Activated T-cell treated with anti-CD3 and anti-CD28 coated beads, Interleukin-2, amount 50 U/mL, for 1 hour (primary cell): ENCODE data around the gene CACNA1H.
A peak's percentile ranks its signal among the peaks of the same experiment; 100 is the strongest.

Experiments
- DNase-seq: peaks from one replicate; pipeline ENCODE4 v3.0.0-alpha.2; 2020

CACNA1H gene

DNA sequence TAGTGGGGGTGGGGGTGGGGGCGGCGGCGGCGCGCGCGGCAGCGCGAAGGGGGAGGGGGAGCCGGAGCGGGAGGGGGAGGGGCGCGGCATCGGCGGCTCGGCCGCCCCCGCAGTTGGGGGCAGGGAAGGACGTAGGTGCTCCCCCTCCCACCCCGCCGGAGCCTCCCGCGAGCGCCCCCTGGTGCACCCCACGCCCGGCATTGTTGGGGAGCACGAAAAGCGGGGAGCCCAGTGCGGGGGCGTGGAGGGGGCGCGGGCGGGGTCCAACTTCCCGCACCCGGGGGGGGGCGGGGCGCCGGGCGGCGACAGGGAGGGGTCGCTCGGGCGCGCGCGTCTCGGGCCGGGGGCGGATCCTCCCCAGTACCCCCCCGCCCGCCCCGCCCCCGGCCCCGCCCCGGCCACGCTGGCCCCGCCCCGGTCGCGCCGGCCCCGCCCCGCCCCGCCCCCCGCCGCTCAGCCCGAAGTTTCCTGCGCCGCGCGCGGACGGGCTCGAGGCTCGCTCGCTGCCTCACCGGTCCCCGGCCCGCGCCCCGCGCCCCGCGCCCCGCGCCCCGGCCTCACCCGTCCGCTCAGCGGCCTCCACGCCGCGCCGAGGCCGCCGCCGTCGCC lies at the start of gene CACNA1H:
TSS of gene CACNA1H (plus strand) at position 456 of the 609 bp plus-strand sequence. CDS start 632 bp downstream, outside the sequence.
- peak; percentile 77 for DNase-seq

DNA sequence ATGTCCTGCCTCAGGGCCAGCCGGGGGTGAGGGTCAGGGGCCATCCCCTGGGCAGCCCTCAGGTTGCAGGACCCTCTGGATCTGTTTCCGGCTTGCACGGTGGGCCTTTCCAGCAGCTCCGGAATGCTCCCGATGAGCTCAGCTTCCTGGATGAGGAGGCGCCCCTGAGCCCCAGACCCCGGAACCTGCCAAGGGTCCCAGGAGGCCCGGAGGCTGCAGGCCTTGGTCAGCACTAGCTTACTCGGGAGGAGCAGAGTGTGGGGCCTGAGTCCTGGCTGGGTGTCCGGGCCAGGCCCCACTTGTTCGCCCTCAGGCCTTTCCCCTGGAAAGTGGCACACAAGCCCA lies 49.3 kb upstream of the CACNA1H start:
- no peak for DNase-seq

DNA sequence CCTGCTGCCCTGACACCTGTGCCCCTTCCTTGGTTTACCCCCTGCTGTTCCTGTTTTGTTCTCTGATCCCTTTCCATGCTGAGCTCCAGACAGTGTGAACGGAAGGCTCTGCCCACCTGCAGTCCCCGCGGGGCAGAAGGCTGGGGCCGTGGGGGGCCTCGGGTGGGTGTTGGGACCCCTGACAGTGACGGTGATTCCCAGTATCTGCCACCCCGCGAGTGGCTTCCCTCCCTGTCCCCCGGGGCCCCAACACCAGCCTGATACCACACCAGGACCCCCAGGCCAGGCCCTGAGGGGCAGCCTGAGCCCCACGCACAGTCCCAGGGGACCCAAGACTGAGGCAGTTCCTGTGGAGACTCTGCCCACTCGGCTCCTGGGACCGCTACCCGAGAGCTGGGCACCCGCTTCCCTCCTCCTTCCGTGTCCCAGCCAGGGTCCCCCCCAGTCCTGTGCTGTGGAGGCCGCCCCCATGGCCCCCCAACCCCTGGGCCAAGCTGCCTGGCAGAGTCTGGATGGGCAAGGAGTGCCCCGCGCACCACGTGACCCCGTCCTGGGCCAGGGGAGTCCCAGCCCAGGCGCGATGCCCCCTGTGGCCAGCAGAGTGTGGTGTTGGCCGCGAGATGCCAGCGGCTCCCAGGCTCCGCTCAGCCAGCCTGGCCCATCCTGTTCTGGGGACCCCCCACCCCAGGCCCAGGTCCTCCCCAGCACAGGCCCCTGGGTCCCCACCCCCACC lies 46.9 kb upstream of the CACNA1H start:
- DNase-seq = peak; percentile 61

DNA sequence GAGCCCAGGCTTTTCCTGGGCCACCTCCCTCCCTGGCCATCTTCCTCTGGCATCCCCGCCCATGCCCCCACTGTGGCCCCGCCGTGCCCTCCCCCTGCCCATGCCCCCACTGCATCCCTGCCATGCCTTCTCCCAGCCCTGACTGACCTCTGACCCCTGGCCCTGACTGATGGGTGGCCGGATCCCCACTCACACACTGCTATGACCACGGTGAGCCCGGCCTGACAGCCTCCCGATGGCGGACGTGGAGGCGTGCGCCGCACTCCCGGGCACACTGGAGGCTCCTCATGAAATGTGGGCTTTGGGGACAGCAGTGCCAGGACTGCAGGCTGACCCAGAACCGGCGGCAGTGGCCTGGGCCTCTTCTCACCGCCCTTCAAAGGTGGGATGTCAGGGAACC lies 46.2 kb upstream of the CACNA1H start:
- no peak for DNase-seq

DNA sequence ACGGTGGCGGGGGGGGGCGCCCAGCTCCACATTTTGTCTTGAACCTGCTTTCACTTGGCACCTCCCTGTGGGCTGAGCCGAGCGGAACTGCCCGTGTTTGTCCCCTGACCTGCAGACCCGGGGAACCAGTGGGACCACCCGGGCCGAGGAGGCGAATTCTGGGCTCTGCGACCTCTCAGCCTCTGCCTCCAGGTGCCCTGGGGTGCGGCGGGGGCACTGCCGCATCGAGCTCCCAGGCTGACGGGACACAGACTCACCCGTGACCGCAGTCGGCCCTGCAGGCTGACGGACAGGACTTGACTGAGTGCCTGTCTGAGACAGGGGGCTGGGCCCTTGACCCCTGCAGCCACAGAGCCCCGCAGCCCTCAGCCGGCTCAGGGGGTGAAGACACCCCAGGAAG lies 45.8 kb upstream of the CACNA1H start:
- no peak for DNase-seq

DNA sequence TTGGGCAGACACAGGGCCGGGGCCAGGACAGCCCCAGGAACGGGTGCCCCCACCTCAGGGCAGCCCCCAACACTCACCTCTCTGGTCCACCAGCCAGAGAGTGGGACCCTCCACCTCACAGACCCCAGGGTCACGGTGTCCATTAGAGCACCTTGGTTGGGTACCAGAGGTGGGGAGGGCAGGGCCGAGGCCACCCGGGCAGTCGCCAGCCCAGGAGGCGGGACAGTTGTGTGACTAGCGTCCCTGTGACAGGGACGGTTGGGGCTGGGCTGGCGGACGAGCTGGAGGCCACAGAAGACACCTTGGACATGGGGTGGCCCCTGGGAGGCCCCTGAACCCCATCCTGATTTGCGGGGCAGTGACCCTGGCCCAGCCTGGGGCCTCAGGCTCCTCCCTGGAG lies 45.2 kb upstream of the CACNA1H start:
- no peak for DNase-seq

DNA sequence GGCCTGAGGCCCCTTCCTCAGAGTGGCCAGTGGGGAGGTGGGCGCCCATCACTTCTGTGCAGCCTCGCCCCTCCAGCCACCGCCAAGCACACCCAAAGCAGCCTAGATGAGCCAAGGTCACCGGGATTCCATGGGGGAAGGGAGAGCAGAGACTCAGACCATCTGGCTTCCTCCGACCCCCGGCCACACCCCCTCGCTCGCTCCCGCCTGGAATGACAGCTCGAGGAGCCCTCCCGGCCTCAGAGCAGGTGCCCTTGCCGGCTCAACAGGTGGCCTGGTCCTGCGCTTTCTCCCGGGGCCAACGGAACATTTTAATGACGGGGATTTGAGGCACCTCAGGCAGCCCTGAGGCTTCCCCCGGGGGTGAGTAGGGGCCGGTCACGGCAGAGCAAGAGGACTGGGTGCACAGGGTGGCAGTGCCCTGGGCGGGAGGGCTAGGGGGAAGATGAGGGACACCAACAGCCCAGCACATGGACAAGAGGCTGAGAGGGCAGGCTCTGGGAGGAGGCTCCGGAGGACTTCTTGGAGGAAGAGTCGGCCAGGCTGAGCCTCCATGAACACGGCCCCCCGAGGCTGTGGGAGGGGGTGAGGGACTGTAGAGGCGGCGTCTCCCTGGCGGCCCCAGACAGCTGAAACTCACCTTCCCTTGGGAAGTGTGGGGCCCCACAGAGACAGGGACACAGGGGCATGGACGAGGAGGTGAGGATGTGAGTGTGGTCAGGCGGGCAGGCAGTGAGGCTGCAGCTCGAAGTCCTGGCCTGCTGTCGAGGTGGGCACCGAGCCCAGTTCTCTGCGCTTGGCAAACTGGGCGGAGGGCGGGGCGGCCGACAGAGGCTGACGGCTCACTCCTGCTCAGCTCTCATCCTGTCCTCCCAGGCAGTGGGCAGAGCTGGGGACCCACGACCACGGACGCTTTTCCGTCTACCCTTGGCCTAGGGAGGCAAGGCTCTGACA lies 44.3 kb upstream of the CACNA1H start:
- no peak for DNase-seq

DNA sequence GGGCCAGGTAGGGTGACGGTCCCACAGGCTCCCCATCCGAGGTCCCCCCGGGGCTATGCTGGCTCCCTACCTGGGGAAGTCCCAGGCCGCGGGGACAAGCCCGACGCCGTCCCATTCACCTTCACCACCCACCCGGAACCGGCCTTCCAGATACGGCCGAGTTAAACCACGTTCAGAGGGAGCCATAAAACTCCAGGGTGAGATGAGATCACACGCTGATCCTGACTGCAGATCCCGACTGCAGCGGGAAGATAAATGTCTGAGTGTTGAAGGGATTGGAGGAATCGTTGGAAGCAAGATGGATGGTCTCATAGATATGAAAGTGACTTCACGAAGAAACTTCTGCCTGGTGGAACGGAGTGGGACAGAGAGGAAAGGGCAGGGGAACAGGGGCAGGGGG lies 43.3 kb upstream of the CACNA1H start:
- no peak for DNase-seq

DNA sequence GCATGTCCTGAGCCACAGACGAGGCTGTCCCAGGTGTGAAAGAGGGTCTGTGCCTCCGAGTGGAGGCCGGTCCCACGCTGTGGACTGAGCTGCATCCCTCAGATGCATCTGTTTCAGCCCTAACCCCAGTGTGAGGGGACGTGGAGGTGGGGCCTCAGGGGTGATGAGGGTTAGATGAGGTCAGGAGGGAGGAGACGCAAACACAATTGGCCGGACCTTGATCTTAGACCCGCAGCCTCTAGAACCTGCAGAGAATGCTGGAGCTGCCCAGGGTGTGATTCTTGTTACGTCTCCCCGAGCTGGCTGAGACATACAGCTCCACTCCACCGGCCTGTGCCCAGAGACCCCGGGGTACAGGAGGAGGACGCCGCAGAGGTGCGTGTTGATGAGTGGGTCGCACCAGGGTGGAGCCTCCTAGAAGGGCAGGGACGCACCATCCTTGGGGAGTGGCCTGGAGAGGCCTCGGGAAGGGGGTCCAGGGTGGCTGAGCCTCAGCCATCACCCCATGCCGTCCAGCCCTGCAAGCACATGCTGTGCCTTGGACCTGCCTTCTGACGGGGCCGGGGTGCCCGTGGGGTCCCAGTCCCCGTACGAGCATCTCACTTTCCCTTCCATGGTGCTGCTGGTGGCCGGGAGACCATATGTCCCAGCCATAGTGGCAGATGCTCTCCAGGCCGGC lies 40.3 kb upstream of the CACNA1H start:
- no peak for DNase-seq

DNA sequence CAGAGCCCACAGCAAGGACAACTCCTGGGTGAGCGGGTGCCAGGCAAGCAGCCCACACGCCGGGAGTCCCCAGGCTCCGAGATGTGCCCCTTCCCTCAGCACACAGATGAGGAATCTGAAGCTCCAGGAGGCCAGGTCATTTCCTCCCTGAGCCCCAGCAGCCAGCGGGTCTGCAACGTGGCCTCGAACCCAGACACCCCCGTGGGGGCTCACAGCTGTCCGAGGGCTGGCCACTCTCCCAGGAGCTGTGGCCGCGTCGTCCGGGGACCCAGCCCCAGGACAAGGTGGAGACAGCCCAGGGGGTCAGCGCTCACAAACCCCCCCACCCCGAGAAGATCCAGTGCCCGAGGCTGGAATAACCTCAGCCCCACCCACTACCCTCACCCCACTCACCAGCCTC lies 39.4 kb upstream of the CACNA1H start:
- no peak for DNase-seq

DNA sequence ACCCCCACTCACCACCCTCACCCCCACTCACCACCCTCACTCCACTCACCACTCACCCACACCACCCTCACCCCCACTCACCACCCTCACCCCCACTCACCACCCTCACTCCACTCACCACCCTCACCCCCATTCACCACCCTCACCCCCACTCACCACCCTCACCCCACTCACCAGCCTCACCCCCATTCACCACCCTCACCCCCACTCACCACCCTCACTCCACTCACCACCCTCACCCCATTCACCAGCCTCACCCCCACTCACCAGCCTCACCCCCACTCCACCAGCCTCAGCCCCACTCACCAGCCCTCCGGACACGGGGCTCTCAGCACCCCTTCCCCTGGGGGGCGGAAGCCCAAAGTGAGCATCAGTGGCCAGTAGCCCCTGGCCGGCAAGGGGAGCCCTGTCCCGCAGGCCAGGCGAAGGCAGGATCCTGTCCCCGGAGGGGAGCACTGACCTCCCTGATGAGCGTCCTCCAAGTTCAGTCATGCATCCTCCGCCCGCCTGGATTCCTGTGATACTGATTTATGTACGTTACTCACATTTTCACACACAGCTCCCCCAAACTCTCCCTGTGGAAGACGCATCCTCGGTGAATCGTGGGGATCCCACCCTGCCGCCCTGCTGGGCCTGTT lies 38.9 kb upstream of the CACNA1H start:
- DNase-seq = no peak

DNA sequence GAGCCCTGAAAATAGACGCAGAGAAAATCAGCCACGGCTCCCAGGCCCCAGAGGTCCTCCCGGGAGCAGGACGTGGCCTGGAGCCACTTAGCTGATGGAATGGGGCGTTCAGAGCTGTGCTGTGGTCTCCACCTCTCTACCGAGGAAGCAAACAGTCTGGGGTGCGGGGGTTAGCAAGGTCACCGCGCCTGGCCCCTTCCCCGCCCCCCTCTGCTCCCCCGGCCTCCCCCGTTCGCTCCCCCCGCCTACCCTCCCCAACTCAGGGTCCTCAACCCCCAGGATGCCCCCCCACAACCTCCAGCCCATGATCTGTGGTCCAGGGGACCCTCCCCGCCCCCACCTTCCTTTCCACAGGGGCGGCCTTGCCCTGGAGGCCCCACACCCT lies 36.2 kb upstream of the CACNA1H start:
- no peak for DNase-seq

DNA sequence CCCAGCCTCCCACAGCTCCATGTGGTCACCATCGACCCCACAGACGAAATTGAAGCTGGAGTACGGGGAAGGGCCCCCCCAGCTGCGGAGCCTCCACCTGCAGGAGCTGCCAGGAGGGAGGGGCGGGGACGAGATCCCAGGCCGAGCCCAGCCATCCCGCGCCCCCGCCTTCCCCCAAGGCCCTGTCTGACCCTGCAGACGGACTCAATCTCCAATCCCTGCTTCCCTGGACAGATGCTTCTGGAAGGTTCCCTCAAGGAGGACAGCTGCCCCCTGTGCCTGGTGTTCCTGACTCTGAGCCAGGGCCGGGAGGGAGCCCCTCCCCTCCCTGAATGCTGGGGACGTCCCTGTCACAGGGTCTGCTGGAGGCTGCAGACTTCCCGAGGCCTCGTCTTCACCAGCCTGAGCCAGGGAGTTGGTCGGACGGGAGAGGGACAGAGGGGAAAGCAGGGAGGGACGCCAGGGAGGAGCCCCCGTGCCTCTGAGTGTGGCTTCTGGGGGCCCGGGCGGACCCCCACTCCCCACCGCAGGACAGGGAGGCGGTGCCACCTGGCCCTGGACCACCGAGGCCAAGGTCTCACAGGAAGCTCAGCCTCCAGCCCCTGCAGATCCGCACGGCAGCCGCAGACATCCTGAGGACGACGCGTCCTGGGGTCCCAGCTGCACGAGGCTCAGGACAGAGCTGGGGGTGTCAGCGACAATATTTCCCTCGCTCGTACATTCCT lies 35.6 kb upstream of the CACNA1H start:
- DNase-seq = no peak

DNA sequence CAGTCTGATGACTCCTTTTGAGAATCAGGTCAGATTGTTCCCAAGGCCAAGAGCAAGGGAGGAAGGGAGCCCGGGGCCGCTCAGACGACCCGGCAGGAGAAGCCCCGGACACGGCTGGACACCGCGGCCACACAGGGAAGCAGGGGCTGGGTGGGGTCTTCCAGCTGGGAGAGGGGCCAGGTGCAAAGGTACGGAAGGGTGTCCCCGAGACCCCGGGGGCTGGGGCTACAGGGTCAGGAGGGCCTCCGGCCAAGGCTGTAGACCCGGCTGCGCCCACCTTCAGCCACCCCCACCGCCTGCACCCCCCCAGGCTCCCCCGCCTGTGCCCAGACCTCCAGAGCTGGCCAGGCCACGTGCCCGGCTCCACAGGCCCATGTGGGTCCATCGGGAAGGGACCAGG lies 35.0 kb upstream of the CACNA1H start:
- DNase-seq = no peak

DNA sequence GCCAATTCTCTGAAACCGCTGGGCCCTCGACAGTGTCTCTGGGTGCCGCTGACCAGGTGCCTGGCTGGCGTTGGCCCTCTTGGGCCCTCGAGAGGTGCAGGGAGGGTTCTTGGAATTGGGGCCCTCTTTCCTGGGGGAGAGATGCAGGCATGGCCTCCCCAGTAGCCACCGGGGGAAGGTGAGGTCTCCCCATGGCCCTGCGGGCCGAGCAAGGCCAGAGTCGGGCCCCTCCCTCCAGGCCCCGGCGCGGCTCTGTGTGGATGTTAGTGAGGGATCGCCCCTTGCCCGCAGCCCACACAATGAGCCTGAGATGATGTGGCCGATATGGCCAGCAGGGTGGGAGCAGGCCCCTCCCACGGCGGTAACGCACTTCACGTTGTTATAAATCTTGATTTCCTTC lies 33.8 kb upstream of the CACNA1H start:
- no peak for DNase-seq

DNA sequence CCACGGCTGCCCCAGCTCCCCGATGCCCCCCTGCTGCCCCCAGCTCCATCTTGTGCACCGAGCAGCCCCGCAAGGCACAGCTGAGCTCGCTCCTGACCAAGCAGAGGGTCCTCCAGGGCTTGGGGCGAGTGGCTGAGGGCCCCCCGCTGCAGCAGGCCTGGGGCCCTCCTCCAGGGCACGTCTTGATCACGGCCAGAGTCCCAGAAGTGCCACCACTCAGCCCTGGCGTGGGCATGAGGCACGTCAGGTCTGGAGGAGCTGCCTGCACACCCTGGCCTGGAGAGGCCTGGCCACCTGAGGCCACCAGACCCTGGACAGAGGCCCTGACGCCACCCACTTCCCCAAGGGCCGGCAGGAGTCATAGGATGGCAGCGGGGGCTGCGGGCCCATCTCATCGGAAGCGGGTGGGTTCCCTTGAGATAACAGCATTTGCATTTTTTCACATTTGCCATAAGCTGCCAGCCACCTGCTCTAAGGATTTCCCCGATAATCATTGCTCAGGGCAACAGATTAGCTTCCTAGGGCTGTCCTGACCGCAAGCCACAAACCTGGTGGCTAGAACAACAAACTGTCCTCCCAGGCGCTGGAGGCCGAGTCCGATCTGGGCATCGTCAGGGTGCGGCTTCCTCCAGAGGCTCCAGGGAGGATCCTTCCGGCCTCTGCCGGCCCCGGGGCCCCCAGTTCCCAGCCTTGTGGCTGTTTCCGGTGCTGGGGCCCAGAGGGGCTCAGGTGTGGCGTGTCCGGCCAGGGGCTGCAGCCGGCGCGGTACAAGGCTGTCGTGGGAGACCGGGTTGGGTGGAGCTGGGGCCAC lies 32.9 kb upstream of the CACNA1H start:
- DNase-seq = no peak

DNA sequence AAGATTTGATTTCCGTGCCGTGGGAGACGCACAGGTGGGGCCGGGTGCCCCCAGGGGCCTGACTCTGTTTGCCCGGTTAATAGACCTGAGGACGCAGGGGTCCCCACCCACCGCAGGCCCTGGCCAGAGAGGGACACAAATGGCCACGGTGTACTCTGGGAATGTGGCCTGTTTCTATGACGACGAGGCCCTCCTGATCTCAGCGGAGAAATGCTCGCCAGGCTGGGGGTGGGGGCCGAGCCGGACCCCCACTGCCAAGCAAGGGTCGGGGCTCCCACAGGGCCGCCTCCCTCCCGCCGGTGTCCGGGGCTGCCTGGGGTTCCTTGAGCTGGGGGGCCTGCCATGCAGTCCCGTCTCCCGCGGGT lies 32.3 kb upstream of the CACNA1H start:
- DNase-seq = no peak

DNA sequence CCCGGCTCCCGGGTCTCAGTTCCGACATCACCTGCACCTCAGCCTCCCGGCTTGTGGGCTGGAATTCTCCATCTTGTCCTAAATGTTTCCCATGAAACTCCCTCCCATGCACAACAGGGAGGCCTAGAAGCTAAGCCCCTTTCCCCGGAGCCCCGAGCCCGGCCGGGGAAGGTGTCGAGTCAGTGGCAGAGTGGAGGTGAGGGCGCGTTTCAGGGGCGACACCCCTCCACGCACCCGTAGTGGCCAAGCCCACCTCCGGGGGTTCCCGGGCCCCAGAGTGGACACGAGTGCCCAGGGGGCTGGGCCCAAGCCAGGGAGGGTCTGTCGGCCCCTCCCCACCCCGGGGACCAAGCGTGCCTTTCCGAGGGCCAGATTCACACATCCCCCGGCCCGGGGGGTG lies 31.9 kb upstream of the CACNA1H start:
- no peak for DNase-seq

DNA sequence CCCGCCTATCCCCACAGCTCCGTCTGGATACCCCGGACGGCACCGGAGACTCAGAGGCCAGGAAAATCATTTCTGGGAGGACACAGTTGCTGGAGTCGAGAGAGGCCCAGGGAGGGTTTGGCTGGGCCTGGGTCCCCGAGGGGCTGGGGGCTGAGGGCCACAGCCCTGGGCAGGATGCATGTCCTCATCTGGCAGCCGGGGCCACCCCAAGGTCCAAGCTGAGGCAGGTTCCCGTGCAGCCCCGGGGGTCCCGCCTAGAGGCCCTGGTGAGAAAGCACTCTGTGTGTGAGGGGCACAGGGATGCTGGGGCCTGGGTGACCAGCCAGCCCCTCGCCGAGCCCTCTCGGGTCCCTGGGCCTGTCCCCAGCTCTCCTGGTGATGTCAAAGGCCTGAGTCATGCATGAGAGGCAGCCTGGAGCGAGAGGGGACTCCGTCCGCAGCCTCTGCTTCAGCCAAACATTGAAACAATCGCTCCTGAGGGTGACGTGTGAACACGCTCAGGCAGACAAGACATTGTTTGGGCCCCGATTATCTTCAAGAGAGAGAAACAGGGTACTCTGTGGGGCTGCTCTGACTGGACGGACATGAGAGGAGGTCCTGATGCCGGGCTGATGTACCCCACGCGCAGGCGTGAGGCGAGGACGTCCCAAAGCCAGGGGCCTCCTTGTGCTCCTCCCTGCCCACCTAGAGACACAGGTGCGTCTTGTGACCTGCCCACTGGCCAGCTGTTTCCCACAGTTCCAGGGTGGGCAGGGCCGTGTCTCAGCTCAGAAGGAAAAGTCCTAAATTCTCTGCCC lies 31.1 kb upstream of the CACNA1H start:
- no peak for DNase-seq

DNA sequence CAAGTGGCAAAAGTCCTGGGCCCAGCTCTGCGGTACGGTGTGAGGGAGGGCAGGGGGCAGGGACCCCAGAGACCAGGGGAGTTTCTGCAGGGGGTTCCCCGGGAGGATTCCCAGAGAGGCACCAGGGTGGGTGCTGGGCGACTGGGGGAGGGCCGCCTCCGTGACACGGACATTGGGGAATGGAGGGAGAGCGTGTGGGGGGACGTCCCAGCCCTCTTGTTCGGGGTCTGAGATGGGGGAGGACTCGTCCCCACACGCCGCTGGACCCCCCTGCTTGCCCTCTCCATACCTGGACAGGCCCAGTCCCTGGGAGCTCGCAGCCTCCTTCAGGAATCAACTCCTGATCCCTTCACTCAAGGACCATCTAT lies 30.5 kb upstream of the CACNA1H start:
- DNase-seq = no peak
